Measurements from ENCODE around the gene MYO7B.

DNA sequence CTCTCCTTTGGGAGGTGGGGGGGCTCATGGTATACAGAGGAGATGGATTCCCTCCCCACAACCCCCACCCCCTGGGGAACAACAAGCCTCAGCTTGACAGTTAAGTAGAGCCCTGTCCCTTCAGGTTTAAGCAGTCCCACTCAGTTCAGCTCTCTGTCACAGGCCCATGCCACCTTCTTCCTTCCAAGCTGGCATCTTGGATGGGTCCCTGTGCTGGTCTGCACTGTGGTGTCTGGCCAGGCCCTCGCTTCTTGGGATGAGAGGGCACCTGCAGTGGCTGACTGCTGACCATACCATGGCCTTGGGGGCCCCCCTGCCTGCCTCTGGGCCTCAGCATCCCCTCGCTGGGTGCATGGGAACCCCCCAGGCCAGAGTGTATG lies 90.1 kb downstream of the MYO7B start:
- TF ChIP-seq POLR2AphosphoS5 (IDR thresholded peaks at IDR 0.05; ENCODE audit: borderline replicate concordance, low read depth, low read length), result no peak
- TF ChIP-seq EZH2 (IDR thresholded peaks at IDR 0.05), result no peak
- no peak for TF ChIP-seq FOXP2 (optimal IDR thresholded peaks at IDR 0.05; ENCODE audit: control extremely low read depth, extremely low read length, insufficient read depth)

All from SK-N-MC (cell line).